GM23338 (cell line): Measurements from ENCODE around the gene SHOC1.

ENCODE experiments used
- CTCF ChIP-seq, 2 experiments: fragments of 200-600 bp in 1 of 2; sonication (generic) in 1 of 2; conservative IDR thresholded peaks; 2 replicates each; pipeline versions ENCODE4 v1.5.1 to v1.6.1; 2016 to 2017; ENCODE audit warnings: antibody characterized with exemption in 2 of 2, low read depth in 2 of 2, mild to moderate bottlenecking in 2 of 2, moderate library complexity in 1 of 2
- EZH2 ChIP-seq: fragments of 200-600 bp; sonication (generic); IDR thresholded peaks from one replicate; pipeline ENCODE4 v1.8.0; 2017; ENCODE audit warnings: antibody characterized with exemption, mild to moderate bottlenecking, low read depth; ENCODE audit not compliant: unreplicated experiment
- EZH2phosphoT487 ChIP-seq: fragments of 200-600 bp; sonication (generic); IDR thresholded peaks from one replicate; pipeline ENCODE4 v1.8.1; 2018; ENCODE audit warnings: antibody characterized with exemption; ENCODE audit not compliant: unreplicated experiment
- JUNB ChIP-seq: IDR thresholded peaks from one replicate; pipeline ENCODE4 v1.6.1; 2016; ENCODE audit warnings: antibody characterized with exemption; ENCODE audit not compliant: unreplicated experiment
- POLR2AphosphoS5 ChIP-seq: IDR thresholded peaks from 2 replicates; pipeline ENCODE4 v1.6.1; 2016; ENCODE audit warnings: antibody characterized with exemption, low read depth
- REST ChIP-seq: IDR thresholded peaks from one replicate; pipeline ENCODE4 v1.6.1; 2018; ENCODE audit warnings: antibody characterized with exemption; ENCODE audit not compliant: unreplicated experiment
- ZNF331 ChIP-seq: fragments of 250-450 bp; sonication (Bioruptor Pico); IDR thresholded peaks from 2 replicates; pipeline ENCODE4 v1.5.0; 2020; ENCODE audit warnings: low read depth, mild to moderate bottlenecking, moderate library complexity

- TF ChIP-seq CTCF (conservative IDR thresholded peaks at IDR 0.05; ENCODE audit: low read depth in 2 of 2) (no peak), REST (no peak), POLR2AphosphoS5 (no peak), EZH2 (no peak), JUNB (no peak), EZH2phosphoT487 (no peak), ZNF331 (CRISPR knock-in tag) (no peak)
Observed at GRCh38 chr9:111839387-111839786, 44.6 kb upstream of the SHOC1 start.
